ENCODE results near the gene VAPA.
"Not testable (repeated sequence)": the region's sequence is repeated elsewhere in the genome, so short reads cannot be mapped to it uniquely, and the experiment has no call there.

VAPA gene

GRCh38 chr18:9887992-9888391 is 25.8 kb upstream of the VAPA start:
- DNase-seq, result no peak

- DNase-seq, result no peak
Observed at GRCh38 chr18:9890196-9890595, 23.6 kb upstream of the VAPA start.

GRCh38 chr18:9890957-9891356 is 22.9 kb upstream of the VAPA start:
- DNase-seq, result no peak

GRCh38 chr18:9891515-9891914 is 22.3 kb upstream of the VAPA start:
- not testable (repeated sequence) for DNase-seq

GRCh38 chr18:9894454-9895068 is 19.3 kb upstream of the VAPA start:
- no peak for DNase-seq

- no peak for DNase-seq
Observed at GRCh38 chr18:9897129-9897528, 16.7 kb upstream of the VAPA start.

- DNase-seq, result not testable (repeated sequence)
Observed at GRCh38 chr18:9897787-9898291, 16.0 kb upstream of the VAPA start.

- DNase-seq, result no peak
Observed at GRCh38 chr18:9898792-9899549, 14.8 kb upstream of the VAPA start.

GRCh38 chr18:9899550-9899930 is 14.3 kb upstream of the VAPA start:
- not testable (repeated sequence) for DNase-seq

- DNase-seq, result no peak
Observed at GRCh38 chr18:9900699-9901098, 13.1 kb upstream of the VAPA start.

GRCh38 chr18:9901377-9901776 is 12.4 kb upstream of the VAPA start:
- DNase-seq, result no peak

GRCh38 chr18:9902264-9902663 is 11.6 kb upstream of the VAPA start:
- not testable (repeated sequence) for DNase-seq

GRCh38 chr18:9902832-9903231 is 11.0 kb upstream of the VAPA start:
- no peak for DNase-seq

- DNase-seq, result no peak
Observed at GRCh38 chr18:9905401-9905922, 8.4 kb upstream of the VAPA start.

- DNase-seq, result no peak
Observed at GRCh38 chr18:9906481-9906880, 7.3 kb upstream of the VAPA start.

GRCh38 chr18:9907867-9908266 is 5.9 kb upstream of the VAPA start:
- DNase-seq, result no peak

GRCh38 chr18:9910071-9910470 is 3.7 kb upstream of the VAPA start:
- no peak for DNase-seq

GRCh38 chr18:9910661-9911060 is 3.2 kb upstream of the VAPA start:
- DNase-seq, result no peak

GRCh38 chr18:9911226-9911625 is 2.6 kb upstream of the VAPA start:
- no peak for DNase-seq

- not testable (repeated sequence) for DNase-seq
Observed at GRCh38 chr18:9912285-9912684, 1.5 kb upstream of the VAPA start.

GRCh38 chr18:9913151-9913525 is 678 bp upstream of the VAPA start:
- no peak for DNase-seq

GRCh38 chr18:9914334-9914583 is 443 bp downstream of the VAPA start:
- DNase-seq, result no peak

GRCh38 chr18:9914584-9915290 is 921 bp downstream of the VAPA start:
- peak; percentile 84 for DNase-seq

All from stimulated activated CD4-positive, alpha-beta T cell treated with anti-CD3 and anti-CD28 coated beads, Interleukin-15, amount 100 ng/mL, for 24 hours (primary cell).